HCT116 (cell line): ENCODE results near the gene IRF9.

Experiments
- MAX ChIP-seq: IDR thresholded peaks from 2 replicates; pipeline ENCODE4 v1.6.1; 2012
- POLR2A ChIP-seq: IDR thresholded peaks from 2 replicates; pipeline ENCODE4 v1.7.0; 2011; ENCODE audit warnings: borderline replicate concordance; ENCODE audit not compliant: insufficient read depth, insufficient read length; ENCODE audit errors: extremely low read depth
- POLR2AphosphoS5 ChIP-seq: IDR thresholded peaks from 2 replicates; pipeline ENCODE4 v1.6.1; 2011; ENCODE audit warnings: mild to moderate bottlenecking, low read depth, low read length, moderate library complexity
- SP1 ChIP-seq: IDR thresholded peaks from 2 replicates; pipeline ENCODE4 v1.6.1; 2012; ENCODE audit warnings: low read depth
- TCF7L2 ChIP-seq: IDR thresholded peaks from 2 replicates; pipeline ENCODE4 v1.7.0; 2011; ENCODE audit warnings: borderline replicate concordance, inconsistent platforms; ENCODE audit not compliant: insufficient read depth, insufficient read length; ENCODE audit errors: extremely low read depth
- TF ChIP-seq, protein P1 (sequence below), 3 experiments: fragments of 200-600 bp in 1 of 3; sonication (generic) in 1 of 3; IDR thresholded peaks in 2 of 3; conservative IDR thresholded peaks in 1 of 3; 2 replicates each; pipeline ENCODE4 v1.5.1; 2012 to 2017; ENCODE audit warnings: low read depth in 2 of 3, low read length in 2 of 3, antibody characterized with exemption in 1 of 3, borderline replicate concordance in 1 of 3, control low read depth in 1 of 3, mild to moderate bottlenecking in 1 of 3, mixed read lengths in 1 of 3, mixed run types in 1 of 3, moderate library complexity in 1 of 3; ENCODE audit not compliant: insufficient read depth in 1 of 3

DNA sequence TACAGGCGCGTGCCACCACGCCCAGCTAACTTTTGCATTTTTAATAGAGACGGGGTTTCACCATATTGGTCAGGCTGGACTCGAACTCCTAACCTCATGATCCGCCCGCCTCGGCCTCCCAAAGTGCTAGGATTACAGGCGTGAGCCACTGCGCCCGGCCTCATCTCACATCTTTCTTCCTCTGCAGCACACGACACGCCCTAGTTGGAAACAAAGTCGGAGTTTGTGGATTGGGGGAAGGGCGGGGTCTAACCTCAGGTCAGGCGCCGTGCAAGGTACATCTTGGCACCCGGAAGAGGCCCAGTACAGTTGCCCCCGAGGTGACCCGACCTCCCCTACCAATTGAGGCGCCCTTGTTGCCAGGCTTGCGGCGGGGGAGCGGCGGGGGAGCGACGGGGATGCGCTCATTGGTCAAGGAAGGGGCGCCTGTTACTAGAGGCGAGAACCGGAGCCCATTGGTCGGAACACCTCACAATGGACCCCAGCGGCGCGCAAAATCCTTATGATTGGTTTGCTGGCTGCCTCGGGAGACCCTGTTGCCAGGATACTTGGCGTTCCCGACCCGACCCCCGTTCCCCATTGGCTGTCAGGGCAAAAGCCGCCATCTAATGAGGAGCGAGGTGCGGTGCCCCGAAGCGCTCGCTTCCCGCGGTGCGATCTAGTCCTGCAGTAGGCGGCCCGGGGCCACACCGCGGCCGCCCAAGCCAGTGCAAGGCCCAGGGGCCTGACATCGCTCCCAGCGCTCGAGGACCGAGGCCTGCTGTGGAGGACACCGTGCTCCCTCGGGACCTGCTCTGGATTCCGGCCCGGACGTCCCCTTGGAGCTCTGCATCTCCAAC lies 10.6 kb downstream of the IRF9 start, which contains the start of gene REC8:
- TF ChIP-seq, protein P1, sequence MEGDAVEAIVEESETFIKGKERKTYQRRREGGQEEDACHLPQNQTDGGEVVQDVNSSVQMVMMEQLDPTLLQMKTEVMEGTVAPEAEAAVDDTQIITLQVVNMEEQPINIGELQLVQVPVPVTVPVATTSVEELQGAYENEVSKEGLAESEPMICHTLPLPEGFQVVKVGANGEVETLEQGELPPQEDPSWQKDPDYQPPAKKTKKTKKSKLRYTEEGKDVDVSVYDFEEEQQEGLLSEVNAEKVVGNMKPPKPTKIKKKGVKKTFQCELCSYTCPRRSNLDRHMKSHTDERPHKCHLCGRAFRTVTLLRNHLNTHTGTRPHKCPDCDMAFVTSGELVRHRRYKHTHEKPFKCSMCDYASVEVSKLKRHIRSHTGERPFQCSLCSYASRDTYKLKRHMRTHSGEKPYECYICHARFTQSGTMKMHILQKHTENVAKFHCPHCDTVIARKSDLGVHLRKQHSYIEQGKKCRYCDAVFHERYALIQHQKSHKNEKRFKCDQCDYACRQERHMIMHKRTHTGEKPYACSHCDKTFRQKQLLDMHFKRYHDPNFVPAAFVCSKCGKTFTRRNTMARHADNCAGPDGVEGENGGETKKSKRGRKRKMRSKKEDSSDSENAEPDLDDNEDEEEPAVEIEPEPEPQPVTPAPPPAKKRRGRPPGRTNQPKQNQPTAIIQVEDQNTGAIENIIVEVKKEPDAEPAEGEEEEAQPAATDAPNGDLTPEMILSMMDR (IDR thresholded peaks at IDR 0.05 in 2 of 3, conservative IDR thresholded peaks at IDR 0.05 in 1 of 3; ENCODE audit: borderline replicate concordance in 1 of 3, insufficient read depth in 1 of 3, low read depth in 2 of 3, low read length in 2 of 3) = no peak
- TF ChIP-seq SP1 = no peak
- no peak for TF ChIP-seq POLR2A
- TF ChIP-seq MAX = no peak
- no peak for TF ChIP-seq TCF7L2
- no peak for TF ChIP-seq POLR2AphosphoS5
